ENCODE measurements around the gene APIP.

APIP gene

DNA sequence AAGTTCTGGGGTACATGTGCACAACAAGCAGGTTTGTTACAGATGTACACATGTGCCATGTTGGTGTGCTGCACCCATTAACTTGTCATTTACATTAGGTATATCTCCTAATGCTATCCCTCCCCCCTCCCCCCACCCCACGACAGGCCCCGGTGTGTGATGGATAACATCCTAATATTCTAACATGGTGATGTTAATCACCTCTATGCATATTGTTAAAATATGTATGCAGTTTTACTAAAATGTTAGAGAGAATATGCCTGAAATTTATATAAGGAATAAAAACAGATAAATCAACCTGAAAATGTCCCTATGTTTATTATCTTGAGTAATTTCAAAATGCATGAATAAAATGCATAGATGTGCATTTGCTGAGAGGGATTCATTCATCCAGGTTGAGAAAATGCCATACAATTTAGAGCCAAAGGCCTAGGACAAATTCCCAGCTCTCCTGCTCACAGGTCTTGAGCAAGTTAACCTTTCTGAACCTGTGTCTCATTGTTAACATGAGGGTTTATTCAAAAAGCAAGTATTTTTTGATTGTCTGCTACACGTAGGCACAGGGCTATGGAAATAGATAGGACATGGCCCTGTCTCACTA, 38.7 kb downstream of the APIP start:
- no peak for DNase-seq

DNA sequence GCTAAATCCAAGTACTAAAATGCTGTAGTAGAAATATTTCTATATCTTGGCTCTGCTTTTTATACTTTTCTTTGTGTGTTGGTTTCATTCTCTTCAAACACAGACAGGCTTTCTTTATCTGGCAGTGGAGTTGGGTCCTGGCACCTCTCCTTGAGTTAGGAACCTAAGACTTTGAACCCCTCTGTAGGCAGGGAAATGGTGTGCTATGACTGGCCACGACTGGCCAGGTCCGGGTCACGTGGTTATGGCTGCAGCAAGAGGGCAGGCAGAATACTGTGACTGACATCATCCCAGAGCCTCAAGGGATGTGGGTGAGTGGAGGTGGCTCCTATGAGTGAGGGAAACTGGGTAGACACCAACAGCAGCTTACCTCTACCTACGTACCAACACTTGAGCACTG, 42.0 kb downstream of the APIP start:
- no peak for DNase-seq

DNA sequence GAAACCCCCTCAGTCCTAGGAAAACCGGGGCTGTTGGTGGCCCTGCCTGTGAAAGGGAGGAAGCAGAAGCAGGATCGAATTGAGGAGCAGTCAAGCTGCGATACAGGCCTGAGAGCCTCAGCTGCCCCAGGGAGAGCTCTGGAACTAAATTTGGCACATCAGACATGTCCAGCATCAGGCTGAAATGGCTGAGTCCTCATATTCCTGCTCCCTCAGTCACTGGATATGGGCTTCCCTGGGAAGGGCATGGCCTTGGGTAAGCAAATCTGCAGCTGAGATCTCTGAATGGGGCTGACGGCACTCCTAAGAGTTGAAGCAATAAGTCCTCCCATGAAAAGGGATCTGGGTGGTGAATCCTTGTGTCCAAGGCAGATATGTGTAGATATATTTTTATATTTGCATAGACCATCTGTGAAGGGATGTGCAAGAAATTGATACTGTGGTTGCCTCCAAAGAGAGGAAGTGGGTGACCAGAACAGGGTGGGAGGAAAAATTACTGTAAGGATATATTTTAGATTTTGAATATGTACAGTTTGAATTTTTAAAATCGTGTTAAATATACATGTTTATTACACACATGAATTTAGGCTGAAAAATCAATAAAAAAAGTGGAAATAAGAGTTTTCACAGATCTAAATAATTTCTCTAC, 45.5 kb downstream of the APIP start:
- DNase-seq: no peak

DNA sequence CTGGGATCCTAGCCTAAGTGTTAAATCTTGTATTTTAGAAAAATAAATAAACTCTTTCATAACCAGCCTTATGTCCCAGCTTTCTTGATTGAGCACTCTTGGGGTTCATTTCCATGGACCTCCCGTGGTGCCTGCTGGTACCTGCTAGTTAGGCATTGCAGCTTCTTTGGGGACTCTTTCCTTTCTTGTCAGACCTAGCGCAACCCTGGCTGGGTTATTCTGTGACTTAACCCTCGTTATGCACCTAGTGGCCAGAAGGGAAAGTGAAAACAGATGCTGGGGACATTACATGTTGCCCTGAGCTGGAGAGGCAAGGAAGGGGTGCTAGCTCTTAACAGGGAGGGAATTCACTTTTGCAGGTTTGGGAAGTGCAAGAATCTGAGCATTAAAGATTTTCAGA, 46.8 kb downstream of the APIP start:
- DNase-seq: no peak

DNA sequence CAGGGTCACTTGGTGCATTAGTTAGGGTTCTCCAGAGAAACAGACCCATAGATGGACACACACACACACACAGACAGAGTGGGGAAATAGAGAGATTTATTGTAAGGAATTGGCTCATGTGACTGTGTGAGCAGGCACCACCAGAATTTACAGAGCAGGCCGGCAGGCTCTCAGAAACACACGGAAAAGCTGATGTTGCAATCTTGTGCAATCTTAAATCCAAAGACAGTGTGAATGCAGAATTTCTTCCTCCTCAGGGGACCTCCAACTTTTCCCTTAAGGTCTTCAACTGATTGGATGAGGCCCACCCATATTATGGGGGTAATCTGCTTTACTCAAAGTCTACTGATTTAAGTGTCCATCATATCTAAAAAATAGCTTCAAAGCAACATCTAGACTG, 49.8 kb downstream of the APIP start:
- DNase-seq: no peak

DNA sequence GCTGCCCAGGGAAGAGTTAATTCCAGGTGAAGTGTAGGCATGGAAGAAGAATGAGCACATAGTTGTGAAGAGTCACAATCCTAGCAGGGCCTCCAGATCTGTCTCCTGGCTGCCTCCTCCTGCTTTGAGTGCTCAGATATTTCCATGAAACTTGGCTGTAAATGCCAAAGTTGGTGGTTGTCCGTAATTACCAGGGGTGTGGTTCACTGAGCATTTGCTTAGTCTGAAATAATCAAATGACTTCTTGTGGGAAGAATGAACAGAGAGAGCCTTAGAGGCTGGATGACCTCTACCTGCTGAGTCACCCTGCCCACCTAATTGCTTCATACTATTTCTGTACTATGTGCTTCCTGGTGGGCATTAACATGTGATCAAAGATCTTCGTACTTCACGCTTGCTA, 50.9 kb downstream of the APIP start:
- no peak for DNase-seq

DNA sequence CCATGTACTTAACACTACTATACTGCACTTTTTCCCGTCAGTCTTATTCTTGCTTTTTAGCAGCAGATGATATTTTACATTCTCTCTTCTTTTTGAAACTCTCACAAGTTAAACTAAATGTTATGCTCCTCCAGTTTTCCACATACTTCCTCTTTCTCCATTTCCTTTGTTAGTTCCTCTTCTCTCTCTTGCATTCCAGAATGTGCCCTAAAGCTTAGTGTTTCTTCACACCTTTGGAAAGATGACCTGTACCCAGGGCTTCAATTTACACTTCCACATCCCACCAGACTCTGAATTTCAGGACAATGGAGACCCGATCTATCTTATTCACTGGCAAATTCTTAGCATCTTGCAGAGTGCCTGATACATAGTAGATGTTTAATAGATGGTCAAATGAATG, 51.8 kb downstream of the APIP start:
- DNase-seq: no peak

DNA sequence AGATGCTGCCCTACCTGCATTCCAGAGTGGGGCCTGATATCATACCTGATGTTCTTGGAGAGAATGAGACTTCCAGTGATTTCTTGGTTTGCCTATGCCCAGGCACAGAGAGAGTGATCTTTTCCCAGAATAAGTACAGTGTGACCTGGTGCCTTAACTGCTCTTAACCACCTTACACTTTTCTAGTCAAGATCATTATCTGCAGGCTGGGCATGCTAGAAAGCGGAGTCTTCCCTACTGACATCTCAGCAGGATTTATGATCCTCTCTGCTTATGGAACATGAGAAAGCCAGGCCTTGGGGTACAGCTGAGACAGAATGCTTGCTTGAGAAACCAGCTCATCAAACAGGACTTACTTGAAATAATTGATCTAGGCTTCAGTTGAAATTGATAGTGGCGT, 53.1 kb downstream of the APIP start:
- DNase-seq: no peak

DNA sequence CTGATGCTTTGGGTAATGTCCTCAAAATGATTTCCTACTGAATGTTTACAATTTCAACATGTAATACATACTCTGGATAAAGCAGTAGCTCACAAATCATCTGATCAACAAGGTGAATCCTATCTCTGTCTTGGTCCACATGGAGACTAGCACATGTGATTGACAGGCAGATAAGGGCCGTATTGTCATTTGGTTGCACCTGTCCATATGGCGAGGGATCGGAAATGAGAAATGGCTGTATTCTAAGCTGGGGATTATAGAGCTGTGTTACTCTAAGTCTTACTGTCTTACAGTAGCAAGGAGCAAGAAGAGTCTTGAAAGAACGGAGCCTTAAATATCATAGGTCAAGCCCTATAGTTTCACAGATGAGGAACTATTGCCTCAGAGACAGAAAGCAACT, 55.7 kb downstream of the APIP start:
- DNase-seq: no peak

DNA sequence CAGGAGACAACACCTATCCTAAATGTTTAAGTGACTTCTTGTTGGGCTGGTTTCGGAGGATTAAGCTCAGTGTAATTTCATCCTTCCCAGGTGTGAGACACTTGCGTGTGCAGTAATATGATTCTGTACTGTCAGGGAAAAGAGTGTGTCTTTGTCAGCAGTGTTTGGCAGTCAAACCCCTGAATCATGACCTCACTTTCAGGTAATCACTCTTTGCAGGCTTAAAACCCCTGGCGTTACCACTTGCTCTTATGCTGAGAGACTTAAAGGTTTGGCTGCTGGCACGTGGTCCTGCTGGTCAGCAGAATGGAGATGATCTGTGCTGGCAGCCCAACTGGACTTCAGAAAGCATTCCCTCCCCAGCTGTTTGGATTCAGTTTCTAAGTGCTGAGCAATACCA, 56.1 kb downstream of the APIP start:
- no peak for DNase-seq

DNA sequence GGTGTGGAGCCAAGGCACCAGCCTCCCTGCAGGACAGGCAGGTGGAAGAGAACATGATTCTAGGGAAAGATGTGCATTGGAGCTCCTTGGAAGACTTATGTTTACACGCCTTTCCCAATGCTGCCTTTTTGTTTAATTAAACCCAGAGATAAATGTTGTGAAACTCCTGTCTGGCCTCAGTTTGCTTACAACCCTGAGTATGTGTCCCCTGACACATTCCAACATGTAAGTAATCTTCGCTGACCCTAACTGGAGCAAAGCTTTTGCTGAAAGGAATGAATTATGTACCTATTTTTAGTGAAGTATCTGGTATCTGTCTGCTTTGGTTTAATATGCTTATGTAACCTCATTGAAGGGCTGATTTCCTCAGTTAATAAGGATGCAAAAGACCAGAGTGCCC, 56.7 kb downstream of the APIP start:
- no peak for DNase-seq

DNA sequence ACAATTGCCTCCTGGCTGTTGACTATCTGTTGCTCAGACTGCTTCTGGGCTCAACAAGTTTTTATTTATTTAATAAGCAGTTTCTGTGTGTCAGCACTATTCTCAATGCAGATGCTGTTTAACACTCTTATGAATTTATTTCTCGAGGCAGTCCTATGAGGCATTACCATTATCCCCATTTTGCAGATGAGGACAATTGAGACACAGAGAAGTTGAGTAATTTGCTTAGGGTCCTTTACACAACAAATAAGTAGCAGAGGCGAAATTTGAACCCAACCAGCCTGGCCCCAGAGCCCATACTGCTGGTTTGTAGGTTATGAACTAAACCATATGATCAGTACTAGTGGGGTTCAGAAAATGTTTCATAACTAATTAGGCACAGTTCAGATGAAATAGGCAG, 58.7 kb downstream of the APIP start:
- no peak for DNase-seq

DNA sequence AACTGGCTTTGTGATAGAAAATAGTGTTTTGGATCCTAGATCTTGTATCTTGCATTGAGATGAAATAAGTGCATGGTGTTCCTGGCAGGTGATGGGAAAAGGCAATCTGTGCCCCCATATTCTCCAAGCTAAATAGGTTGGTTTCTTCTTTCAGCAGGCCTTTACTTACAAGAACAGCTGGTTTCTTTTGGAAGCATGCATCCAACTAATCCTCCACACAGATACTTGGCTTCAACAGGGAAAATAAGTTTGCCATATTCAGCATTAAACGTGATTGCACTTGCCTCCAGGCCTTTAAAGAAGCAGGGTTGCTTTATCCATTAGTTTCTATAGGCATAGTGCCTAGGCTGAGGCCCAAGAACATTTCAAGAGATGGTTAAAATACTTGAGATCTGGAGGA, 59.9 kb downstream of the APIP start:
- DNase-seq: no peak

DNA sequence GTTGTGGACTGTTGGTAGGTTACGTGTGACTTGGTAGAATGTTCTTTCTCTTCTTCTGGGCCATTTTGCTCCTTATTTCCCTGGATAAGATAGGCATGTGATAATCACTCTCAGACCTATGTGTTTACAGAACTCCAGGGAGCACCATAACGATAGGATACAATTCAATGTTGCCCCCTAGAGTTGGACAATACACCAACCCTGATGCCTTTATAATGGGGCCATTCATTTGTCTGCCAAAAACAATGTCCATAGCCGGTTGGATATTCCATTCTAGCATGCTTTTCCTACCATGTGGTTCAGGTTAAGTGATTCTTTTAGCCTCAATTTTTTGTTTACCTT, 60.5 kb downstream of the APIP start:
- DNase-seq: no peak

DNA sequence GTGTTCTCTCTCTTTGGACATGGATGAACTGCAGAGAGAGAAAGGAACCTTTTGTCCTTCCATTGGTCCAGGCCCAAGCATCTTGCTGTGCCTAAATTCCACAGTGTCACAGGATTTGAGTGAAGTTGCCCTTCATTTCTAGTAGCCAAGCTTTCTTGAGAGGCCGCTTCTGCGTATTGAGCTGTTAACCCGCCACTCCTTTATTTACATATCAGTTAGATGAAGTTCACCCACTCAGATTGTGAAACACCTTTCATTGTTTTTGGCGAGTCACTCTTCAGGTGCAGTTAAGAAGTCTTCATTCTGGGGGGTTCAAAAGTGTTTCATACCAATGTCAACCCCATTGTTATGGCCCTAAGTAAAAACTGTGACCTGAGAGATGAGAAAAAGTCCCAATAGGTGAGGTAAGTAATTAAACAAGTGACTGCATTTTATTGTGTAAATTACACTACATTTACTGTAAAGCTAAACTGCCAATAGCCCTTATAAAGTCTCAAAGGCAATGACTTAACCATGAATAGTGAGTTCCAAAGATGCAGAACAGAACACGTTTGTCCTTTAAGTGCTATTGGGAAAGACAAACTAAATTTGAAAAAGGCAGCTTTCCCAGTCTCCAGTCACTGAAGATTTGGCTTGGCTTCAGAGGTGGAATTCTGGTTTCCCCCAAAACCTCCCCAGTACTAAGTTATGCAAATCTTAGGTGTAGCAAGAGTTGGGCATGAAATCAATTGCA, 61.0 kb downstream of the APIP start:
- DNase-seq: no peak

DNA sequence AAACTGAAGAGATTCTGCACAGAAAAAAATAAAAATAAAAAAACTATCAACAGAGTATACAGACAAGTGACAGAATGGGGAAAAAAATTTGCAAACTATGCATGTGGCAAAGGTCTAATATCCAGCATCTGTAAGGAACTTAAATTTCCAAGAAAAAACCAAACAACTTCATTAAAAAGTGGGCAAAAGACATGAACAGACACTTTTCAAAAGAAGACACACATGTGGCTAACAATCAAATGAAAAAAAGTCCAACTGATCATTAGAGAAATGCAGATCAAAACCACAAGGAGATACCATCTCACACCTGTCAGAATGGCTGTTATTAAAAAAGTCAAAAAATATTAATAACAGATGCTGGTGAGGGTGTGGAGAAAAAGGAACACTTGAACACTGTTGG, 64.3 kb downstream of the APIP start:
- DNase-seq: no peak

DNA sequence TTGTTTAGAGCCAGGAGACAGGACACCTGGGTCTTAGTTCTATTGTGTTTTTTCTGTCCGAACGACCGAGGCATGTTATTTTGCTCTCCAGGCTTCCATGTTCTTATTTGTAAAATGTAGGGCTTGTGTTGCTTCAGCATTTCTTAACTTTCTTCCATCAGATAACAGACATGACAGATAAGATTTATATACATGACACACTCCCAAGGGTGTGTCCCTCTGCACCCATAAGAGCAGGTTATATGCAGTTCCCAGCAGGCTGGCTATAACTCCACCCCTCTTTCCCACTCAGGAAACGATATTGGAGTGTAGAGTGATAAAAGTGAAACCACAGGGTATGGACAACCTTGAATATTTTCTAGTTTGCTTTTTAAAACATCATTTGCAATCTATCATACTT, 65.8 kb downstream of the APIP start:
- DNase-seq: no peak

DNA sequence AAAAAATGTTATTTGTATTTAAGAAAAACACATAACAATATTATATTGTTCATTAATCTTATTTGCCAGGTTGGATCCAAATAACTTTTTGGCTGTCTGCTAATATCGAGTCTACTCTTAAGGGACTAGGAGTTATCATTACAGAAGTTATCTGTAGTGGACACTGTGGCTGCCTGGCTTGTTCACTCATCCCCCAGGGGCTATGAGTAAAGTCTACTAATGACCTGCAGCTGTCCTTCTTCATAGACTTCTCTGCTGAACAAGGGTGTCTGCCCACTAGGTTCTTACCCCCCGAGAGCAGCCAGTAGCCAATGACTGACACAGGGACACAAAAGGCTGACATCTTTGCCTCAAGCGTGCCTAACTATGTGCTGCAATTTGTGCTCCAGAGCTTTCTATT, 69.7 kb downstream of the APIP start:
- no peak for DNase-seq

DNA sequence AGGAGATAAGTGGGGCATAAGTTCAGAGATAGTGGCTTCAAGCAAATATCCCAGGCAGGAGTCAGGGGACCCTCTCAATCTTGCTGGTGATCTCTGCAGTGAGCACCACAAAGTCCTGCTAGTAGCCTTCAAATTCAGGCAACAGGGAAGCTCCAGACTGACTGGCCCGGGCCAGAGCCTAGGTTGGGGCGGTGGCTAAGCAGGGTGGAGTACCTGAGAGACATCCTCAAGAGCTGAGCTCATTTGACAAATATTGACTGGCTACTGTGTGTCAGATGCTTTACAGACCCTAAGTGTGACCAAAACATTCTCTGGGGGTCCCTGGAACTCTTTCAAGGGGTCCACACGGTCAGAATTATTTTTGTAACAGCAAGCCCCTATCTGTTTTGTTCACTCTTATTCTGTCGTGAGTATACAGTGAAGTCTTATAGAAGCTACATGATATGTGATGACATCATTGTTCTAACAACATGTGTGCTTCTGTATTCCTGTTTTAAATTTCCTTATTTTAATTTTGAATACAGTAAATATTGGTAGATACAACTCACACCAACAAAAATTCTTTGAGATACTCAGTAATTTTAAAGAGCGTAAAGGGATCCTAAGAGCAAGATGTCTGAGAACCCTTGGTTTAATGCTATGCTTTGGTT, 71.6 kb downstream of the APIP start:
- no peak for DNase-seq

DNA sequence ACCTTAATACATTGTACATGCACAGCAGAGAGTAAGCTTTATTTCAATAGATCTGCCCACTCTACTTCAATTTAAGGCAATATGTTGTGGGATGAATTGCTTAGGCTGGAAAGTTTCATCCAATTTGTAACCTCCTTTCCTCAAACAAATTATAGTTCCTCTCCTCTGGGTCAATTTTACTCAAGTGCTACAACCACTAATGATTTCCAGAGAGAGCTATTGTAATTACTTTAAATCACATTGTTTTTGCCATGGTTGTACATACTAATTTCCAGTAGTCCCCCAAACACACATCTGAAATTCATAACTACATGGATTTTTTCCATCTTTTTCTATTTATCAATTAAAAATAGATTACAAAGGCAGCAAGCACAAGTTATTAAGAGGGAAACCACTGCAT, 72.9 kb downstream of the APIP start:
- no peak for DNase-seq

DNA sequence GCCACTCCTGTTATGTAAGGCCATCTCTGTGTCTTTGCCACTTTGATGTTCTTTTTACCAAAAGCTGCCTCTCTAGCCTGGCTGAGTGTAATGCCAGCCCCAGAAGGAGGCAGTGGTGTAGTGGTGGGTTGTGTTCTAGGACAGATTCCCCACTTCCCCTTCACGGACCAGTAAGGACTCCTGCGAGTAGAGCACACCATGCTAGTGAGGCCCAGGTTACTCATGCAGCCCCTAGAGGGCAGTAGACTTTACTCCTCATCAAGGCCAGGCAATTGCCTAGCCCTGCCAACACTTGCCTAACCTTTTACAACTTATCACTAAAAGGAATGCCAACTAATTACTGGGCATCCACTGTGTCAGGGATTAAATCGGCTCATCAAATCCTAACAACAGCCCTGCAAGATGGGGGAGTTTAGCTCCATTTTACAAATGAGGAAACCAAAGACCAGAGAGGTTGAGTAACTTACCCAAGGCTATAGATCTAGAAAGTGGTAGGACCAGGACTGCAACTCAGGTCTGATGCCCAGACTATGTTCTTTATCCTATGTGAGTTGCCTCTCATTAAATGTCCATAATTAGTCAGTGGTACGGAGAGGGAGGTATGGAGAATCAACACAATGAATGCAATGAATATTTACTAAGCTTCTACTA, 75.3 kb downstream of the APIP start:
- DNase-seq: peak; percentile 58

DNA sequence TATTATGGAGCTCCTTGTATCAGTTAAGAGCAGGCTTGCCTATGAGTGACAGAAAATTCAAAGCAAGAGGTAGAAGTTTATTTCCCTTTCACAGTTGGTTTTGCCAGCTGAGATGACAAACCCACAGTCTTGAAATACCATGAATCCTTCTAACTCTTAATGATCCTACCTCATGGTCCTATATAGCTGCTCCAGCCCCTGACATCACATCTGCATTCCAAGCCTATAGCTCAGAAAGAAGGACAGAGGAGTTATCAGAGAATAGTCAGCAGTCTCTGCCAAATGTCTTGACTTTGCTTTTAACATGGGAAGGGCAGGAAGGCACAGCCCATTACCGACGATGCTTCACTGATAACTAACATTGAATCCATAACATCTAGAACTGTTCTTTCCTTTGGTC, 76.2 kb downstream of the APIP start:
- no peak for DNase-seq

DNA sequence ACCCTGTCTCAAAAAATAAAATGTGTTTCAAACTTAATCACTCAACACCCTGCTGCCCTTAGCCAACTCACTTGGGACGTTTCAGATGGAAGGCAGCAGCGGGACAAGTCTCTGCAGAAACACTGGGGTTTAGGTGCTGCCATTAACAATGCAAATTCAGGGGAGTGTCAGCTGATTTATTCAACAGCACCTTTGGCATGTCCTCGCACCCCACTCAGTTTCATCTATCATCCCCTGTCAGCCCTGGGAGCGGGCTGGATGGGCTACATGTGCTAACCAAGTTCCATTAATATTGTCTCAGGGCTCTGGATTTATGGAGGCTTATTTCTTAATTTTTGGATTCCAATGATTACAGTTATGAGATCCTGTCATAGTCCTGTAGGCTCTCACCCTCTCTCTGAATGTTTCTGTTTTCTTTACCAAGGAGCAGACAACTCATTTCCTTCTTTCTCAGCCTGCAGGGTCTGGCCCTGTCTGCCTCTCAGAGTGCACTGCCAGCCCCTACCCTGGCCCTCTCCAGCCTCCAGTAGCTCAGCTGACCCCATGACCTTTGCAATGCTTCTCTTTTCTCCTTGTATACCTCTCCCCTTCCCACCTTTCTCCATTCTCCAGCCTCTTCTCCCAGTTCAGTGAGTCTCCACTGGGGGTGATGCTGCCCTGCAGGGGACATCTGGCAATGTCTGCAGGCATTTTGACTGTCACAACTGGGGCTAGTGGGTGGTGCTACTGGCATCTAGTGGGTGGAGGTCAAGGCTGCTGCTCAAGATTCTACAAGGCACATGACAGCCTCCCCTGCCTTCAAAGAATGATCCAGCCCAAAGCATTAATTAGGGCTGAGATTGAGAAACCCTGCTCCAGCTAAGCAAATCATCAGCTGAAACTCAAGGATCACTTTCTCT, 79.0 kb downstream of the APIP start:
- no peak for DNase-seq
